GM21367 (cell line): ENCODE data around the gene PRELID1.
"Not testable (repeated sequence)": the region's sequence is repeated elsewhere in the genome, so short reads cannot be mapped to it uniquely, and the experiment has no call there.

ENCODE experiments used
- ATAC-seq: cut with Tn5 transposase; IDR thresholded peaks from one replicate; pipeline ENCODE4 v1.9.1; 2021; ENCODE audit not compliant: unreplicated experiment

PRELID1 gene

GRCh38 chr5:177303121-177303924, at the start of gene PRELID1, which contains the start of gene RAB24:
PRELID1 (plus strand) TSS chr5:177303799; CDS start chr5:177303986, 187 bp downstream.
RAB24 (minus strand) TSS chr5:177303719; CDS start chr5:177303288, 431 bp downstream.
- ATAC-seq = peak; percentile 56

GRCh38 chr5:177256296-177256695, 47.3 kb upstream of the PRELID1 start:
- no peak for ATAC-seq

- ATAC-seq = not testable (repeated sequence)
Observed at GRCh38 chr5:177258711-177259110, 44.9 kb upstream of the PRELID1 start.

- ATAC-seq = no peak
Observed at GRCh38 chr5:177260961-177261360, 42.6 kb upstream of the PRELID1 start.

GRCh38 chr5:177261510-177261909, 42.1 kb upstream of the PRELID1 start:
- ATAC-seq = no peak

- ATAC-seq = no peak
Observed at GRCh38 chr5:177264178-177264577, 39.4 kb upstream of the PRELID1 start.

- no peak for ATAC-seq
Observed at GRCh38 chr5:177265395-177265794, 38.2 kb upstream of the PRELID1 start.

GRCh38 chr5:177269232-177269895, 34.2 kb upstream of the PRELID1 start:
- ATAC-seq = no peak

GRCh38 chr5:177269976-177270375, 33.6 kb upstream of the PRELID1 start:
- ATAC-seq = no peak

- no peak for ATAC-seq
Observed at GRCh38 chr5:177270653-177271052, 32.9 kb upstream of the PRELID1 start.

- ATAC-seq = no peak
Observed at GRCh38 chr5:177271113-177271512, 32.5 kb upstream of the PRELID1 start.

- ATAC-seq = no peak
Observed at GRCh38 chr5:177275883-177276282, 27.7 kb upstream of the PRELID1 start.

- no peak for ATAC-seq
Observed at GRCh38 chr5:177276886-177277285, 26.7 kb upstream of the PRELID1 start.

- ATAC-seq = no peak
Observed at GRCh38 chr5:177288191-177288590, 15.4 kb upstream of the PRELID1 start.

- ATAC-seq = no peak
Observed at GRCh38 chr5:177290816-177291596, 12.6 kb upstream of the PRELID1 start.

- ATAC-seq = no peak
Observed at GRCh38 chr5:177291735-177292134, 11.9 kb upstream of the PRELID1 start.

- no peak for ATAC-seq
Observed at GRCh38 chr5:177293819-177294581, 9.6 kb upstream of the PRELID1 start.

GRCh38 chr5:177294632-177295031, 9.0 kb upstream of the PRELID1 start:
- no peak for ATAC-seq

- no peak for ATAC-seq
Observed at GRCh38 chr5:177295924-177296323, 7.7 kb upstream of the PRELID1 start.

GRCh38 chr5:177296581-177296980, 7.0 kb upstream of the PRELID1 start:
- ATAC-seq = no peak

GRCh38 chr5:177297922-177298321, 5.7 kb upstream of the PRELID1 start:
- ATAC-seq = no peak
